GM23248 (cell line): Measurements from ENCODE around the gene RABEP2. TPM values are rescaled to one million over a fixed set of nuclear protein-coding genes. Genes with fewer than 3 reads are reported as not detected.

Experiments used
- DNase-seq: peaks from one replicate; pipeline ENCODE4 v3.0.0-alpha.2; 2015
- H2AFZ ChIP-seq: fragments of 200-600 bp; sonication (generic); 2 replicates; pipeline ENCODE4 v1.6.1; 2016; ENCODE audit warnings: antibody characterized with exemption
- H3F3A ChIP-seq: fragments of 200-600 bp; sonication (generic); 2 replicates; pipeline ENCODE4 v1.6.1; 2016; ENCODE audit warnings: mild to moderate bottlenecking, antibody characterized with exemption, mixed run types; ENCODE audit not compliant: insufficient read depth
- H3K27ac ChIP-seq: fragments of 200-600 bp; sonication (generic); 2 replicates; pipeline ENCODE4 v1.5.1; 2016; ENCODE audit warnings: mild to moderate bottlenecking
- H3K27me3 ChIP-seq: fragments of 200-600 bp; sonication (generic); replicated peaks from 2 replicates; pipeline ENCODE4 v1.6.1; 2016; ENCODE audit warnings: mild to moderate bottlenecking; ENCODE audit not compliant: insufficient read depth
- H3K36me3 ChIP-seq: fragments of 200-600 bp; sonication (generic); 2 replicates; pipeline ENCODE4 v1.6.1; 2016; ENCODE audit warnings: low read depth, mild to moderate bottlenecking
- H3K4me1 ChIP-seq: fragments of 200-600 bp; sonication (generic); 2 replicates; pipeline ENCODE4 v1.6.1; 2016; ENCODE audit warnings: mild to moderate bottlenecking; ENCODE audit not compliant: insufficient read depth
- H3K4me2 ChIP-seq: fragments of 200-600 bp; sonication (generic); one replicate; pipeline ENCODE4 v1.6.1; 2016; ENCODE audit warnings: mild to moderate bottlenecking; ENCODE audit not compliant: unreplicated experiment
- H3K4me3 ChIP-seq: fragments of 200-600 bp; sonication (generic); 2 replicates; pipeline ENCODE4 v1.5.1; 2016; ENCODE audit warnings: mild to moderate bottlenecking
- H3K79me2 ChIP-seq: fragments of 200-600 bp; sonication (generic); 2 replicates; pipeline ENCODE4 v1.6.1; 2016; ENCODE audit warnings: mild to moderate bottlenecking; ENCODE audit not compliant: insufficient read depth
- H3K9ac ChIP-seq: fragments of 200-600 bp; sonication (generic); 2 replicates; pipeline ENCODE4 v1.6.1; 2016; ENCODE audit warnings: mild to moderate bottlenecking
- H3K9me2 ChIP-seq: fragments of 200-600 bp; sonication (generic); 2 replicates; pipeline ENCODE4 v1.6.1; 2016; ENCODE audit warnings: mixed run types, mild to moderate bottlenecking, moderate library complexity; ENCODE audit not compliant: insufficient read depth
- H3K9me3 ChIP-seq: fragments of 200-600 bp; sonication (generic); one replicate; pipeline ENCODE4 v1.6.1; 2017; ENCODE audit warnings: low read depth
- H4K20me1 ChIP-seq: fragments of 200-600 bp; sonication (generic); 2 replicates; pipeline ENCODE4 v1.6.0; 2016; ENCODE audit not compliant: insufficient read depth
- EZH2 ChIP-seq: fragments of 200-600 bp; sonication (generic); IDR thresholded peaks from 2 replicates; pipeline ENCODE4 v1.6.1; 2018; ENCODE audit warnings: antibody characterized with exemption, mild to moderate bottlenecking; ENCODE audit not compliant: insufficient read depth, poor library complexity, severe bottlenecking
- EZH2phosphoT487 ChIP-seq: fragments of 200-600 bp; sonication (generic); IDR thresholded peaks from 2 replicates; pipeline ENCODE4 v1.6.1; 2018; ENCODE audit warnings: antibody characterized with exemption, moderate library complexity, mild to moderate bottlenecking, low read depth; ENCODE audit not compliant: insufficient read depth
- WGBS, 2 experiments: methylation state at CpG; one replicate each; pipeline ENCODE4 v1.1.6; 2015 to 2017; ENCODE audit warnings: low lambda C conversion rate in 2 of 2, low coverage in 1 of 2; ENCODE audit errors: missing lambda C conversion rate in 2 of 2; 5-methylcytosine and 5-hydroxymethylcytosine counted together
- in situ Hi-C: fragments of 300-500 bp; cut with MboI; formaldehyde crosslinking; loops from 2 replicates; pipeline ENCODE4 v1.15.0; 2020
- polyA plus RNA-seq: library from polyadenylated mRNA; unstranded; fragments of >200 nt; fragmentation: Nextera tagmentation; extraction: Ambion mirVana; gene quantifications from 2 replicates; pipeline ENCODE4 v1.2.1, GENCODE V29; 2016
- total RNA-seq: library from RNA; depleted of rRNA; stranded (reverse); fragments of >200 nt; shearing (Covaris generic); gene quantifications from 2 replicates; pipeline ENCODE4 v1.2.3, GENCODE V29; 2014

The RABEP2 gene
- total and polyA plus RNA-seq, 2 experiments from 2014 or later, result 14.0 to 53.4 TPM

DNA sequence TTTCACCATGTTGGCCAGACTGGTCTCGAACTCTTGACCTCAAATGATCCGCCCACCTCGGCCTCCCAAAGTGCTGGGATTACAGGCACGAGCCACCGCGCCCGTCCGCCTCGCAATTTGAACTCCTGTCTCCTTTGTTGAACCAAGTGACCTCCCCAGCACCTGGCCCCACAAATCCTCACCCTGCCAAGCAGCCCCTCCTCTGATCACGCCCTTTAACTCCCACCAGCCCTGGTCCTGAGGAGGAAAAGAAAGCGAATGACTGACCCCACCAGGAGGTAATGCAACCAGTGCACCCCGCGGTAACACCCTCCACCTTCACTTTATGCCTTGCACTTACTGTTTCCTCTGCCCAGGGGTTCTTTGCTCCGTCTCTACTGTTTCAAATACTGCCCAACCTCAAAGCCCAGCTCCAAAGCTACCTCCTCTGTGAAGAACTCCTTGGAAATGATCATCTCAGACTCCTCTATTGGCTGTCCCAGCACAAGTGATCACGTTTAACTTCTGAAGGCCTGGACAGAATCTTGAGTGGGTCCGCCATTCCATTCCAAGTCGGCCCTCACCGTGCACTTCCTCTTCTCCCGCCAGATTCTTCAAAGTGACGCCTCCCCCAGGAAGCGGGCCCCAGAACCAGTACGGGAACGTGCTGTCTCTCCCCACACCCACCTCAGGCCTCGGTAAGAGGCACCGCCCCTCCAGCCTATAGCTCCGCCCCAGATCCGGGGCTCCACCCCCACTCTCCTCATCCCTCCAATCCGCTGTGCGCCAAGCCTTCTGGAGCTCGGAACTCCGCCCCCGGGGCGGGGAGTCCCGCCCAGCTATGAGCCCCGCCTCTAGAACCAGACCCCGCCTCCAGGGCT is 11.1 kb upstream of the RABEP2 start:
- Histone ChIP-seq H4K20me1 (no peaks in the 10 kb centered on the region), H2AFZ (no peak overlapping the region), H3K27me3 (no peaks in the 10 kb centered on the region), H3K79me2 (no peaks in the 10 kb centered on the region), H3F3A (no peaks in the 10 kb centered on the region), H3K36me3 (no peaks in the 10 kb centered on the region), H3K9ac (no peak overlapping the region), H3K4me2 (no peak overlapping the region), H3K9me3 (no peaks in the 10 kb centered on the region), H3K4me1 (no peaks in the 10 kb centered on the region), H3K27ac (no peak overlapping the region), H3K9me2 (no peaks in the 10 kb centered on the region), H3K4me3 (no peak overlapping the region)
- no peak for TF ChIP-seq EZH2
- TF ChIP-seq EZH2phosphoT487, result no peak
- 36 to 41% methylated on average over 29 to 36 of the region's 36 CpGs for WGBS, 2 experiments
- in situ Hi-C loops, result loop anchor here (25.0 kb wide), 1 partner anchor 399 kb away; the partner anchor contains the start of gene NUPR1
- peak; percentile 76 for DNase-seq

DNA sequence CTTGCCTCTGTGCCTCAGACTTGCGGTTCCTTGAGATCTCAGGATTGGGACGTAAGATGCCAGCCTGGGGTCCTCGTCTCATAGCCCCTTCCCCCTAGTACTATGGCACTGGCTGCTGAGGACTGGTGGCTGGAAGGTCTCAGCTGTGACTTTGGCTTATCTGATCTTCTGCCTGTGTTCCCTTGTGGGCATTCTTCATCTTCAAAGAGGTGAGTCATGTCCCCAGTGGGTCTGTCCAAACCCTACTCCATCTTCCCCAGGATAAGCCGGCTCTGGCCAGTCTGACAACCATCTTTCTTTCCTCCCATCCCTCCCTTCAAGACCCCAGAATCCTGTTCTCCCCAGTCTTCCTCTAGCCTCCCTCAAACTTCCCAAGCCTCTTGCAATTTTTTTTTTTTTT is 10.3 kb upstream of the RABEP2 start:
- in situ Hi-C loops, result loop anchor here (25.0 kb wide), 1 partner anchor 398 kb away; the partner anchor contains the start of gene NUPR1
- no peaks in the 10 kb centered on the region for H3F3A ChIP-seq

GRCh38 chr16:28933171-28933570 is 8.1 kb upstream of the RABEP2 start:
- Histone ChIP-seq H3K4me2 (no peak overlapping the region), H3K4me1 (no peaks in the 10 kb centered on the region), H2AFZ (no peak overlapping the region), H3K27me3 (no peaks in the 10 kb centered on the region), H3K27ac (no peak overlapping the region), H3K9me3 (no peaks in the 10 kb centered on the region), H3K79me2 (no peaks in the 10 kb centered on the region), H4K20me1 (no peaks in the 10 kb centered on the region), H3F3A (no peaks in the 10 kb centered on the region), H3K9me2 (no peaks in the 10 kb centered on the region), H3K4me3 (no peak overlapping the region), H3K36me3 (no peaks in the 10 kb centered on the region), H3K9ac (no peak overlapping the region)
- TF ChIP-seq EZH2 (no peak), EZH2phosphoT487 (no peak)
- 52 to 56% methylated on average over 8 of the region's 8 CpGs for WGBS, 2 experiments
- in situ Hi-C loops, result loop anchor here (25.0 kb wide), 1 partner anchor 396 kb away; the partner anchor contains the start of gene NUPR1
- no peak for DNase-seq

More for the DNA sequence above, 10.3 kb upstream of the RABEP2 start:
- TF ChIP-seq EZH2phosphoT487, result no peak
- no peak for TF ChIP-seq EZH2
- H3K9me2 ChIP-seq, result no peaks in the 10 kb centered on the region
- H2AFZ ChIP-seq, result no peak overlapping the region
- H3K4me3 ChIP-seq, result no peak overlapping the region
- no peaks in the 10 kb centered on the region for H3K4me1 ChIP-seq
- no peak overlapping the region for H3K27ac ChIP-seq
- no peaks in the 10 kb centered on the region for H3K36me3 ChIP-seq
- no peak overlapping the region for H3K4me2 ChIP-seq
- no peaks in the 10 kb centered on the region for H4K20me1 ChIP-seq
- H3K9me3 ChIP-seq, result no peaks in the 10 kb centered on the region
- no peaks in the 10 kb centered on the region for H3K27me3 ChIP-seq
- peak; percentile 24 for DNase-seq
- no peaks in the 10 kb centered on the region for H3K79me2 ChIP-seq
- H3K9ac ChIP-seq, result no peak overlapping the region
- WGBS, 2 experiments, result 95 to 96% methylated on average over 4 of the region's 4 CpGs

GRCh38 chr16:28932339-28933141 is 7.5 kb upstream of the RABEP2 start:
- H3K4me2 ChIP-seq, result no peak overlapping the region
- no peaks in the 10 kb centered on the region for H3K4me1 ChIP-seq
- in situ Hi-C loops, result loop anchor here (25.0 kb wide), 1 partner anchor 395 kb away; the partner anchor contains the start of gene NUPR1
- no peaks in the 10 kb centered on the region for H3K36me3 ChIP-seq
- no peaks in the 10 kb centered on the region for H4K20me1 ChIP-seq
- no peak overlapping the region for H3K9ac ChIP-seq
- H3K4me3 ChIP-seq, result no peak overlapping the region
- H3F3A ChIP-seq, result no peaks in the 10 kb centered on the region
- H3K9me2 ChIP-seq, result no peaks in the 10 kb centered on the region
- H3K27ac ChIP-seq, result no peak overlapping the region
- H2AFZ ChIP-seq, result no peak overlapping the region
- TF ChIP-seq EZH2phosphoT487, result no peak
- no peak for TF ChIP-seq EZH2
- WGBS, 2 experiments, result 81 to 82% methylated on average over 13 to 20 of the region's 20 CpGs
- no peaks in the 10 kb centered on the region for H3K79me2 ChIP-seq
- H3K9me3 ChIP-seq, result no peaks in the 10 kb centered on the region
- DNase-seq, result no peak
- no peaks in the 10 kb centered on the region for H3K27me3 ChIP-seq
